ENCODE measurements around the gene ACTL10.

DNA sequence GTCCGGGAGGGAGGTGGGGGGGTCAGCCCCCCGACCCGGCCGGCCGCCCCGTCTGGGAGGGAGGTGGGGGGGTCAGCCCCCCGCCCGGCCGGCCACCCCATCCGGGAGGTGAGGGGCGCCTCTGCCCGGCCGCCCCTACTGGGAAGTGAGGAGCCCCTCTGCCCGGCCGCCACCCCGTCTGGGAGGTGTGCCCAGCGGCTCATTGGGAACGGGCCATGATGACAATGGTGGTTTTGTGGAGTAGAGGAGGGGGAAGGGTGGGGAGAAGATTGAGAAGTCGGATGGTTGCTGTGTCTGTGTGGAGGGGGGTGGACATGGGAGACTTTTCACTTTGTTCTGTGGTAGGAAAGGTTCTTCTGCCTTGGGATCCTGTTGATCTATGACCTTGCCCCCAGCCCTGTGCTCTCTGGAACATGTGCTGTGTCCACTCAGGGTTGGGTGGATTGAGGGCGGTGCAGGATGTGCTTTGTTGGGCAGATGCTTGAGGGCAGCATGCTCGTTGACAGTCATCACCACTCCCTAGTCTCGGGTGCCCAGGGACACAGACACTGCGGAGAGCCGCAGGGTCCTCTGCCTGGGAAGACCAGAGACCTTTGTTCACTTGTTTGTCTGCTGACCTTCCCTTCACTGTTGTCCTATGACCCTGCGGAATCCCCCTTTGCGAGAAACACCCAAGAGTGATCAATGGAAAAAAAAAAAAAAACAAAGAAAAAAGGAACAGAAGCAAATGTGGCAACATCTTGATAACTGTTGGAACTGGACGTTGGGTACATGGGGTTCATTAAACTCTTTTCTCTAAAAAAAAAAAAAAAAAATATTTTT, 35.1 kb downstream of the ACTL10 start:
- no peak for TF ChIP-seq CTCF (conservative IDR thresholded peaks at IDR 0.05; ENCODE audit: low read length)
- TF ChIP-seq EZH2phosphoT487 (IDR thresholded peaks at IDR 0.05; ENCODE audit: borderline replicate concordance, low read depth, low read length): no peak
